Measurements from ENCODE around the gene CCZ1.
"Not testable (repeated sequence)": the region's sequence is repeated elsewhere in the genome, so short reads cannot be mapped to it uniquely, and the experiment has no call there.

CCZ1 gene

DNA sequence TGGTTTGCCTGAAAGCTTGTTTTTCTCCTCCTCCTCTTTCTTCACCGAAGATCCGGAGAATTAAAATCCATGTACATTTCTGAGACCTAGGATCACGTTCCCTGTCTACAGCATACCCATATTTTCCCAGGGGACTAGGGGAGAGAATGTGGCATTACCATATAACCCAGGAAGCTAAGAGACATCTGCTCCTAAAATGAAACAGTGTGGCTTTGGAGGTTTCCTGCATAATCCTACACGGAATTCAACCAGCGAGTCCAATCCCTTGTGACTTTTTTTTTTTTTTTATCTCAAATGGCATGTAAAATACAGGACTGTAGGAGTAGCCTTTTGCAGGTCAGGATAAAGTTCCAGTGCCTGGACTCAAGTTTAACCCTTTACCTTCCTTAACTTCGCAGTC is 10.3 kb downstream of the CCZ1 start:
- DNase-seq (ENCODE audit: low spot score): not testable (repeated sequence)

- not testable (repeated sequence) for DNase-seq (ENCODE audit: low spot score)
Observed at GRCh38 chr7:5916529-5916928, 18.0 kb downstream of the CCZ1 start.

DNA sequence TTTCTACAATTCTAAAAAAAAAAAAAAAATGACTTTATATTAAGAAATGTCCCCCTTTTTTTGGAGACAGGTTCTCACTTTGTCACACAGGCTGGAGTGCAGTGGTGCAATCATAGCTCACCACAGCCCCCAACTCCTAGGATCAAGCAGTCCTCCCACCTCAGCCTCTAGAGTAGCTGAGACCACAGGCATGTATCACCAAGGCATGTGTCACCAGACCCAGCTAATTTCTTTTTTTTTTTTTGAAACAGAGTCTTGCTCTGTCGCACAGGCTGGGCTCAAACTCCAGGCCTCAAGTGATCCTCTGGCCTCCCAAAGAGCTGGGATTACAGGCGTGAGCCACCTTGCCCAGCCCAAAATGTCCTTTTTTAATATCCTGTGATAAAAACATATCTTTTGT is 25.6 kb downstream of the CCZ1 start:
- not testable (repeated sequence) for DNase-seq (ENCODE audit: low spot score)

DNA sequence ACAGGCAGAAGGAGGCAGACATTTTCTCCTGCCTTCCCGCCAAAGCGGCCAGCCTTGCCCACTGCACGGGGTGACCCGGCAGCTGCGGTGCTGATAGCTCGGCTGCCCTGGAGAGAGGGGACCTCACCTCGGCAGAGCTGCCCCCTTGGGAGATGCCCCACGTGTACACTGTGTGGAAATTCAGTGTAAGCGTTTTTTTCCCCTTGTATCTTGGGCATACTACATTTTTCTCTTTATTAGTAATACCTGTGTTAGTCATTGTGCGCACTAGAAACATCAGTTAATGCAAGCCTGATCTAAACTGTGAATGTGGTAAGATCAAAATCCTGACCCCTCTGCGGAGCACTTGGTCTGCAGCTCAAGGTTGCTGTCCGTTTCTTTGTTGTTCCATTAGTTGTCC is 26.1 kb downstream of the CCZ1 start:
- not testable (repeated sequence) for DNase-seq (ENCODE audit: low spot score)

DNA sequence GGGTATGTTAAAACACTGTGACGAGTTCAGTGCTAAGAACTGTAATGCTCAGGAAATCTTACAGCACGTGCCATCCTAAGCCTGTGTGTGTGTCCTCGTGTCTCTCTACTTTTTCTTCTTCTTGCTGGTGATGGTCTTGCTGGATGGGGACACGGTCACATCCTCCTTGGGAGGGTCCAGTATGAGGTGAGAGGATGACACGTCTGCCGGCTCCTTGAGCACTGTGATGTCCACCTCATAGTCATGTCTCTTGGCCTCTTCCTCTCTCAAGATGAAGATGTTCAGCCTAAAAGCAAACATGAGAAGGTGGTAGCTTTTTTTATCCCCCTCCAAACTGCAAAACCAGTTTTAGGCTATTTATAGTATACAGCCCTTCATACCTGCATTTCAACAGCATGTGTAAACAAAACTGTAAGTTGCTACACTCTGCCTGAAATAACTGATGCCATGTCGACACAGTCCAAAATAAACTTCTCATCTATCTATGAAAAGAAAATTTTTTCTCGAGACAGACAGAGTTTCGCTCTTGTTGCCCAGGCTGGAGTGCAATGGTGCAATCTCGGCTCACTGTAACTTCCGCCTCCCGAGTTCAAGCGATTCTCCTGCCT is 27.8 kb downstream of the CCZ1 start:
- DNase-seq (ENCODE audit: low spot score): not testable (repeated sequence)

DNA sequence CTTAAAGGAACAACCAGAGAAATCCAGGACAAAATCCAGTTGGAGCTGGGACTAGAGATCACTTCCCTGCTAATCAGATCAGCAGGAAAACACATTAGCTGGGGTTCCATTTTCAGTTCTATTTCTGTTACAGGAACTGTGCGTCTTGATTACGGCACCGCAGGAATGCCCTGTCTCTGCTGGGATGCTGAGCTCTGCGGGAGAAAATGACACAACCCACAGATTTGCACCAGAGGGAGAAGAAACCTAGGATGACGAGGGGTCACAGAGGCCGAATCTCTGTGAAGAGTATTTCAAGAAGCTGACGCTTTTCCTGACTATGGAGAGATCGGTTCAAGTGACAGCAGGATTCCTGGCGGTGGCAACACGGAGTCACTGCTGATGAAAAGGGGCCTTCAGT is 31.8 kb downstream of the CCZ1 start:
- not testable (repeated sequence) for DNase-seq (ENCODE audit: low spot score)

GRCh38 chr7:5931250-5931649 is 32.7 kb downstream of the CCZ1 start:
- not testable (repeated sequence) for DNase-seq (ENCODE audit: low spot score)

DNA sequence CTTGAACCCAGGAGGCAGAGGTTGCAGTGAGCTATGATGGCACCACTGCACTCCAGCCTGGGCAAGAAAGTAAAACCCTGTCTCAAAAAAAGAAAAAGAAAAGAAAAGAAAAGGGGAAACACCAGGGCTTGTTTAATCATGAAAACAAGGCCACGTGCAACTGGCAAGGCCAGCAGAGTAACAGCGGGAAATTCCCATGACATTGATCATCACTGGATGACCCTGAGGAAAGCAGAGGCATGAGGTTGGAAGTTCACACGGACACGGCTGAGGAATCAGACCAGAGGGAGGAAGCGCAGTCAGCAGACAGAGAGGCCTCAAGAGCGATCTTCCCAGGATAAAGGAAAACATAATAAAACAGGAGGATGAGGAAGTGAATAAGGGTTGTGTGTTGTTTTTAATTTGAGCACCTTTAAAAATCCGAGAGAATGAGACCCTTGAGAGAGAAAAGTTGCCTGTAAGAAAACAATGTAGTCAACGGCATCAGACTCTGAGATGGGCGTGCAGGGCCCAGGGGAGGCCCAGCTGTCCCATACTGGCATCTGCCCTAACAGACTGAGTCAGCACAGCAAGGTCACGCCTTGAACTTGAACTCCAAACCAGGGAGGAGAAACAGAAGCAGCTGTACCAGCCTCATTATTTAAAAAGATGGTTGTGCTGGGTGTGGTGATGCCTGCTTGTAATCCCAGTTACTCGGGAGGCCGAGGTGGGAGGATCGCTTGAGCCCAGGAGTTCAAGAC is 33.5 kb downstream of the CCZ1 start:
- DNase-seq (ENCODE audit: low spot score): not testable (repeated sequence)

GRCh38 chr7:5934945-5935450 is 36.5 kb downstream of the CCZ1 start:
- not testable (repeated sequence) for DNase-seq (ENCODE audit: low spot score)

- not testable (repeated sequence) for DNase-seq (ENCODE audit: low spot score)
Observed at GRCh38 chr7:5963205-5963604, 64.7 kb downstream of the CCZ1 start.

- DNase-seq (ENCODE audit: low spot score): not testable (repeated sequence)
Observed at GRCh38 chr7:5963810-5964209, 65.3 kb downstream of the CCZ1 start.

DNA sequence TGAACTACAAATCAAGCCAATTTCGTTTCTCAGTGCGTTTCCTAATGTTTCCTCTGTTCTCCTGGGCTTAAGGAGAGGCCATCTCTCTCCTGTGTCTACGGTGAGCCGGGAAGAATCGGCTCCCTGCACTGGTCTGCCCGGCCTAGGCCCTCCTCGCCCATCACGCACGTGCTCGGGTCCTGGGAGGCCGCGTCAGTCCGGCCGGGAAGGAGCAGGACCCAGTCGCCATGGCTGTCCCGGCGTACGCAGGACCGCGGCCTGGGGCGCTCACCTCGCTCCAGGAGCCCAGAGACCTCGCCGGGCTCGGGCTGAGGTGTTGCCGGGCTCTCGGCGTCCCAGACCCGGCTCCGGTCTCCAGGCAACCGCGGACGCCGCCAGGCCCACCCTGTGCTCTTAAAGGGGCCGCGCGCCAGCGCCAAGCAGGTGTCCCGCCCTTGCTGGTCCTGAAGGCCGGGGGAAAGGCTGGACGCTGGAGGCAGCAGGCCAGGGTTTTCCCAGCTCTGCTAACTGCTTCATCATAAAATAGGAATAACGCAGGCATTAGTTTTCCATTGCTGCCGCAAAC is 71.9 kb downstream of the CCZ1 start, which contains the start of gene RSPH10B:
Gene RSPH10B (minus strand): TSS at position 343 of the 565 bp plus-strand sequence. CDS start 3,573 bp downstream, outside the sequence.
- not testable (repeated sequence) for DNase-seq (ENCODE audit: low spot score)

DNA sequence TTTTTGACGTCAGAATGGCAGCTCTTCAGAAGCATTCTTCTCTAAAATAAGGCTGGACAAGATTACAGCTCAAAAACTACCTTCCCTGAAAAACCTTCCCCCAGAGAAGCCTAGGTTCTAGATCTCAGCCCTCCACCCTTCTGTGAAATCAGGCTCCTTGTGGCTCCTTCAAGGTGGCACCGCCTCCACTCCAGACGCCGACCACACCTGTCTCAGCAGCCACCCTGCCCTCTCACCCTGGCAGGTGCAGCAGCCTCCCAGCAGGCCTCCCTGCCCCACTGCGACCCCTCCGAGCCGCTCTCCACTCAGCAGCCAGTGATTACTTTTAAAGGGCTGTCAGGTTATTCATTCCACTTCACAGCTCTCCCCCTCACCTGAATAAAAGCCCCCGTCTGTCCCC is 75.0 kb downstream of the CCZ1 start:
- not testable (repeated sequence) for DNase-seq (ENCODE audit: low spot score)
